Measurements from ENCODE around the gene ZNRF2. TPM values are rescaled to one million over a fixed set of nuclear protein-coding genes. Genes with fewer than 3 reads are reported as not detected.

ZNRF2 gene
- total and polyA plus RNA-seq, 10 of the 15 experiments (the other 5 are each of a cell fraction or from before 2014, with no cell fraction given): 1.2 to 20.4 (median 9.5) TPM

DNA sequence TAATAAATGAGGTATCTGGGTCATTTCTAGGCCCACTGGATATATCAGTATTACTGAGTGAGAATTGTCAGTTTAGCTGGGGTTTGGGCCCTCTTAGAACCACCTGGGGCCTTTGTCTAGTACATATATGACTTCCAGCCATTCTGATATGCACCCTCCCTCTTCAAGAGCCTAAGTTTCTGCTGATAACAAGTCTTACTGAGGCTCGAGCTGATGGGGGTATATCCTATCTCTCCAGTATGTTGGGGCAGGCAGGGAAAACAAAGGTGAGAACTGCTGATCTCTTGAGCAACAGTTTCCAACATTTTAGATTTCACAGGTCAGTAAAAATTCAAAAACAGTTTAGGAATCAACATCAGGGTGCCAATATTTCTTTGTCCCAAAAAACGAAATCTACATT is 10.8 kb upstream of the ZNRF2 start (continued):
- TF ChIP-seq RELB (IDR thresholded peaks at IDR 0.05; ENCODE audit: low read depth) (no peak), SREBF2 (IDR thresholded peaks at IDR 0.05; ENCODE audit: low read length) (no peak), ZNF592 (IDR thresholded peaks at IDR 0.05) (no peak)

DNA sequence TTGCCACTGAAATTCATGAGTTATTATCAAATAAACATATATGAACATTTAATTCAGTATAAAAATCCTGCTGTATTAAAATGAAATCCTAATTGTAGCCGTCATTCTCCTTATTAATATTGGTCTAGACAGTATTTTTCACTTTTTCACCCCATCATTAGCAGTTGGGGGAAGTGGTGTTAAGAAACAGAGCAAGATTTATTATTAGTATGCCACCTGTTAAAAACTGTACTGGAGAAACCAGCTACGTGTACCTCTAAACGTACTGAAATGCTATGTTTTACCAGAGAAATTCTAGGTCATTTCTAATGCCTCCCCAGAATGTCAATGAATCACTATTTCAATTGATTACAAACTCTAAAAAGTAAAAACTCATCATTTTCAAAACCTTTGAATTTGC is 9.8 kb upstream of the ZNRF2 start:
- CTCF ChIA-PET: interaction anchor here (0.9 to 13.0 kb wide), 32 partner anchors 9 to 465 kb away, joined by 3 to 182 read pairs (median 6); no protein-coding TSS in a partner anchor
- in situ Hi-C loops (cut with MboI): loop anchor here (5.0 kb wide), 1 partner anchor 138 kb away; no protein-coding TSS in a partner anchor
- RAD21 ChIA-PET (ENCODE audit: unreplicated experiment): interaction anchor here (0.8 to 8.1 kb wide), 20 partner anchors 9 to 289 kb away, joined by 3 to 108 read pairs (median 4); no protein-coding TSS in a partner anchor
- Histone ChIP-seq H3K79me2 (ENCODE audit: control insufficient read depth, insufficient read depth, low read length) (no peaks in the 10 kb centered on the region), H3K9me3 (replicated peaks; ENCODE audit: control insufficient read depth, insufficient read depth, low read length) (no peaks in the 10 kb centered on the region), H3K4me1 (ENCODE audit: control insufficient read depth, insufficient read depth, low read length) (peaks cover 5% of the 10 kb centered on the region; the same call in 1 of the 2 replicates), H3K27me3 (replicated peaks in 1 of 2; ENCODE audit: control insufficient read depth in 2 of 2, insufficient read depth in 2 of 2, low read length in 1 of 2) (no peaks in the 10 kb centered on the region), H4K20me1 (ENCODE audit: control insufficient read depth, insufficient read depth) (no peaks in the 10 kb centered on the region), H3K9ac (ENCODE audit: control insufficient read depth, insufficient read depth, low read length) (no peak overlapping the region), H3K27ac (ENCODE audit: control insufficient read depth, insufficient read depth) (no peak overlapping the region), H3K36me3 (ENCODE audit: control insufficient read depth in 2 of 2, insufficient read depth in 2 of 2, low read length in 1 of 2) (no peaks in the 10 kb centered on the region), H3K4me2 (ENCODE audit: control insufficient read depth, insufficient read depth) (no peak overlapping the region), H2AFZ (ENCODE audit: control insufficient read depth, low read depth, low read length) (0 out of 2 replicates have a peak overlapping the region, but pooled peaks have one; percentile 18), H3K4me3 (no peak overlapping the region)
- 48% methylated on average over 3 of the region's 3 CpGs for WGBS (ENCODE audit: insufficient coverage, insufficient replicate concordance, low lambda C conversion rate, missing lambda C conversion rate)
- ATAC-seq: no peak
- POLR2A ChIA-PET: interaction anchor here (0.6 to 1.5 kb wide), 3 partner anchors 9 to 111 kb away, joined by 3 to 4 read pairs (median 4); no protein-coding TSS in a partner anchor
- SMC1A ChIA-PET (ENCODE audit: uncharacterized antibody, unreplicated experiment): interaction anchor here (0.8 to 12.0 kb wide), 31 partner anchors 8 to 465 kb away, joined by 3 to 202 read pairs (median 4); no protein-coding TSS in a partner anchor
- BruUV-seq (replicated peaks): no TSS peak
- intact Hi-C loops (cut with micrococcal nuclease; ENCODE audit: unreplicated experiment): loop anchor here (5.0 kb wide), 2 partner anchors 192 to 463 kb away; no protein-coding TSS in a partner anchor
- no peak for TF ChIP-seq RUNX3 (IDR thresholded peaks at IDR 0.05; ENCODE audit: low read length)
- peak; percentile 59; the same call in 1 of the 2 replicates for TF ChIP-seq MTA2 (IDR thresholded peaks at IDR 0.05; ENCODE audit: low read depth)
- DNase-seq (ENCODE audit: low read depth, low spot score): no peak
- no peak for FAIRE-seq

All from GM12878 (cell line).